Esophagus (tissue), 2 donors: ENCODE measurements around the gene ZDBF2. TPM values are rescaled to one million over a fixed set of nuclear protein-coding genes. Genes with fewer than 3 reads are reported as not detected.

ENCODE experiments used
- H3K27ac ChIP-seq, 2 donors: one replicate each; pipeline ENCODE4 v1.5.1; 2013; ENCODE audit warnings: low read depth in 2 of 2, mild to moderate bottlenecking in 2 of 2, inconsistent platforms in 1 of 2, low read length in 1 of 2, moderate library complexity in 1 of 2
- H3K27me3 ChIP-seq, 2 donors: one replicate each; pipeline ENCODE4 v1.6.1; 2013; ENCODE audit warnings: low read length in 2 of 2, control low read depth in 1 of 2, mild to moderate bottlenecking in 1 of 2; ENCODE audit not compliant: insufficient read depth in 2 of 2, control insufficient read depth in 1 of 2
- H3K36me3 ChIP-seq, 2 donors: one replicate each; pipeline ENCODE4 v1.6.1; 2013; ENCODE audit warnings: low read length in 1 of 2; ENCODE audit not compliant: control insufficient read depth in 2 of 2, insufficient read depth in 2 of 2
- H3K4me1 ChIP-seq, 2 donors: one replicate each; pipeline ENCODE4 v1.6.1; 2013; ENCODE audit warnings: low read length in 1 of 2; ENCODE audit not compliant: control insufficient read depth in 2 of 2, insufficient read depth in 2 of 2
- H3K4me3 ChIP-seq, 2 donors: one replicate each; pipeline ENCODE4 v1.5.1; 2013; ENCODE audit warnings: low read length in 2 of 2, mild to moderate bottlenecking in 2 of 2, low read depth in 1 of 2, moderate library complexity in 1 of 2
- H3K9me3 ChIP-seq, 2 donors: one replicate each; pipeline ENCODE4 v1.6.1; 2013; ENCODE audit warnings: mild to moderate bottlenecking in 2 of 2, low read depth in 1 of 2, low read length in 1 of 2, moderate library complexity in 1 of 2; ENCODE audit not compliant: control insufficient read depth in 2 of 2, insufficient read depth in 1 of 2
- WGBS, 2 donors: extraction: QIAGEN DNeasy Blood & Tissue Kit; methylation state at CpG; one replicate each; pipeline ENCODE4 v1.1.7; 2013; 5-methylcytosine and 5-hydroxymethylcytosine counted together
- polyA plus RNA-seq, 2 donors: library from polyadenylated mRNA; stranded (reverse); fragments of 200-250 nt; gene quantifications; one replicate each; pipeline ENCODE4 v1.2.3, GENCODE V29; 2013
- donor health status: healthy with polysubstance abuse.
- donor health status: Bipolar disorder and iron deficiency.

Gene ZDBF2
- polyA plus RNA-seq, 2 donors: 0.61 to 0.88 TPM

GRCh38 chr2:206305523-206306245, 31.2 kb downstream of the ZDBF2 start:
- H3K27me3 ChIP-seq: no peaks in the 10 kb centered on the region
- H3K27ac ChIP-seq: no peak overlapping the region
- WGBS, 2 donors: 63 to 80% methylated on average over 3 of the region's 3 CpGs
- no peaks in the 10 kb centered on the region for H3K9me3 ChIP-seq
- no peak overlapping the region for H3K4me3 ChIP-seq
- no peaks in the 10 kb centered on the region for H3K4me1 ChIP-seq
- no peaks in the 10 kb centered on the region for H3K36me3 ChIP-seq

- no peaks in the 10 kb centered on the region for H3K36me3 ChIP-seq
- 86 to 90% methylated on average over 9 of the region's 9 CpGs for WGBS, 2 donors
Measured at GRCh38 chr2:206311026-206311425, 36.6 kb downstream of the ZDBF2 start.

GRCh38 chr2:206316141-206316540, 41.7 kb downstream of the ZDBF2 start:
- H3K36me3 ChIP-seq: no peaks in the 10 kb centered on the region
- 92 to 93% methylated on average over 1 of the region's 1 CpG for WGBS, 2 donors
- H3K4me1 ChIP-seq: no peaks in the 10 kb centered on the region
- H3K27me3 ChIP-seq: no peaks in the 10 kb centered on the region
- H3K9me3 ChIP-seq: no peaks in the 10 kb centered on the region
- H3K4me3 ChIP-seq: no peak overlapping the region
- no peak overlapping the region for H3K27ac ChIP-seq

More at GRCh38 chr2:206311026-206311425, 36.6 kb downstream of the ZDBF2 start:
- H3K9me3 ChIP-seq: no peaks in the 10 kb centered on the region
- no peaks in the 10 kb centered on the region for H3K27me3 ChIP-seq
- no peak overlapping the region for H3K27ac ChIP-seq
- H3K4me3 ChIP-seq: no peak overlapping the region
- no peaks in the 10 kb centered on the region for H3K4me1 ChIP-seq

DNA sequence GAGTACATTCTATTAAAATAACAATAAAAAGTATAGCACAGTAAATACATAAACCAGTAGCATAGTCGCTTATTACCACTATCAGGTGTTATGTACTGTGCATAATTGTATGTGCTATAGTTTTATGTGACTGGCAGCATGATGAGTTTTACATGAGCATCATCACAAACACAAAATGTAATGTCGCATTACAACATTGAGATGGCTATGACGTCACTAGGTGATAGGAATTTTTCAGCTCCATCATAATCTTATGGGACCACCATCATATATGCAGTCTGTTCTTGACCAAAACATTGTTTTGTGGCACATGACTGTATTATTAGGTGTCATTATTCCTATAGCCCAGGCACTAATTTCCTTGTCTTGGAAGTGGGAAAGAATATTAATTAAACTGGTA, 48.6 kb downstream of the ZDBF2 start:
- H3K4me3 ChIP-seq: no peak overlapping the region
- no peaks in the 10 kb centered on the region for H3K4me1 ChIP-seq
- H3K9me3 ChIP-seq: no peaks in the 10 kb centered on the region
- H3K27me3 ChIP-seq: no peaks in the 10 kb centered on the region
- no peak overlapping the region for H3K27ac ChIP-seq
- no peaks in the 10 kb centered on the region for H3K36me3 ChIP-seq
- WGBS, 2 donors: 89 to 94% methylated on average over 3 of the region's 3 CpGs

DNA sequence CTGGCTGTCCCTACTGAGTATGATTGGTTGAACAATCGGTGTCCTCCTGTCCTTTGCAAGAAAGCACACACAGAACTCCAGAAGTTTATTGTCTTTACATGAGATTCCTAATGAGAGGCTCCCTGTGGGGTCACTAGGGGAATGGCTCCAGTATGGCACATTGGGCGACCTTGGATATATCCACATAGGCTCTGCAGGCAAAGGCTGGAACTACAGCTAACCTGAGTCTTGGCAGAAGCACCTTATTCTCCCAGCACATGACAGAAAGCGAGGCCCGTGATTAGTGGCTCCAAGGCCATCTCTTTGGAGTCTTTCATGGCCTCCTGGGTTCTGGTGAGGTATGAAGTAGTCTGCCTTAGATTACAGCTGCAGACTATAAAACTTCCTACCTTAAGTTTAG, 49.0 kb downstream of the ZDBF2 start:
- H3K27me3 ChIP-seq: no peaks in the 10 kb centered on the region
- no peaks in the 10 kb centered on the region for H3K9me3 ChIP-seq
- H3K4me3 ChIP-seq: no peak overlapping the region
- no peaks in the 10 kb centered on the region for H3K4me1 ChIP-seq
- 71 to 85% methylated on average over 4 of the region's 4 CpGs for WGBS, 2 donors
- H3K36me3 ChIP-seq: no peaks in the 10 kb centered on the region
- no peak overlapping the region for H3K27ac ChIP-seq

- H3K4me1 ChIP-seq: no peaks in the 10 kb centered on the region
- no peak overlapping the region for H3K4me3 ChIP-seq
- H3K27me3 ChIP-seq: no peaks in the 10 kb centered on the region
- no peaks in the 10 kb centered on the region for H3K36me3 ChIP-seq
- H3K9me3 ChIP-seq: no peaks in the 10 kb centered on the region
- H3K27ac ChIP-seq: no peak overlapping the region
- WGBS, 2 donors: 78 to 81% methylated on average over 6 of the region's 6 CpGs
Measured at GRCh38 chr2:206324869-206325268, 50.4 kb downstream of the ZDBF2 start.

- Histone ChIP-seq H3K9me3 (no peaks in the 10 kb centered on the region), H3K27ac (no peak overlapping the region), H3K36me3 (no peaks in the 10 kb centered on the region), H3K27me3 (no peaks in the 10 kb centered on the region), H3K4me3 (no peak overlapping the region), H3K4me1 (no peaks in the 10 kb centered on the region)
- 29 to 37% methylated on average over 1 of the region's 1 CpG for WGBS, 2 donors
Measured at GRCh38 chr2:206328974-206329373, 54.5 kb downstream of the ZDBF2 start.

DNA sequence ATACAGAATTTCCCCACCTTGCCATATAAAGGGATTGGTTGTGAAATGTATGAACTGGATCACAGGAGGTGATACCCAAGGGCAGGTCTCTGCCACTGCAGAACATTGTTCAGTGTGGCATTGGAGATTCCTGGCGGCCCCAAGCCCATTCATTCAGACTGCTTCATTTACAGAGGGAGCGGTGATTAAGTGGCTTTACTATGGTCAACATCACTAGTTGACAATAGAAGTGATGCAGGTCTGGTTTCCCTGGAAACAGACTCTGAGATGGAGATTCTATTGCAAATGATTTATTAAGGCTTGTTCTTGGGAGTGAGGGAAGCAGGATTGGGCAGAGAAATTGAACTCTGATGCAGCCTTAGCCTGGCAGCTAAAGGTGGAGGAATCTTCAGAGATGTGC, 62.4 kb downstream of the ZDBF2 start:
- Histone ChIP-seq H3K36me3 (no peaks in the 10 kb centered on the region), H3K27ac (no peak overlapping the region), H3K9me3 (no peaks in the 10 kb centered on the region), H3K4me3 (no peak overlapping the region), H3K4me1 (no peaks in the 10 kb centered on the region), H3K27me3 (no peaks in the 10 kb centered on the region)
- 60 to 70% methylated on average over 2 of the region's 2 CpGs for WGBS, 2 donors

DNA sequence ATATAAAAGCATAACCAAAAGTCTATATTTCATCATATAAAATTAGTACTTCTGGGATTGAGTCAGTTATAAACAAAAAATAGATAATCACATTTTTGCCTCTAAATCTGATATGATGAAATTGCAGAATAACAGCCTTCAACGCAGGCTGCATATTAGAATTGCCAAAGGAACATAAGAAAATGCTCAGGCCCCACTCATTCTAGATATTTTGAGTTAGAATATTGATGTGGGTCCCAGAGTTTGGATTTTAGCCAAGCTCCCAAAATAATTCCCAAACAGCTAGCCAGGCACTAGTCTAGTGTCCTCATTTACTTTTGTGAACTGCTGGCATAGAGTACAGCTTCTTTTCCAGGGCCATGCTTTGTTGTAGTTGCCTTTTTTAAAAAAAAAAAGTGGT, 63.5 kb downstream of the ZDBF2 start:
- H3K4me3 ChIP-seq: no peak overlapping the region
- no peaks in the 10 kb centered on the region for H3K36me3 ChIP-seq
- 65 to 82% methylated on average over 1 of the region's 1 CpG for WGBS, 2 donors
- no peaks in the 10 kb centered on the region for H3K9me3 ChIP-seq
- no peaks in the 10 kb centered on the region for H3K27me3 ChIP-seq
- no peaks in the 10 kb centered on the region for H3K4me1 ChIP-seq
- H3K27ac ChIP-seq: no peak overlapping the region

- WGBS, 2 donors: 56 to 67% methylated on average over 4 of the region's 4 CpGs
- H3K27me3 ChIP-seq: no peaks in the 10 kb centered on the region
- H3K4me1 ChIP-seq: no peaks in the 10 kb centered on the region
- no peaks in the 10 kb centered on the region for H3K9me3 ChIP-seq
- no peaks in the 10 kb centered on the region for H3K36me3 ChIP-seq
- no peak overlapping the region for H3K27ac ChIP-seq
- H3K4me3 ChIP-seq: no peak overlapping the region
Measured at GRCh38 chr2:206341396-206341795, 66.9 kb downstream of the ZDBF2 start.
